Measurements from ENCODE around the gene MAZ.

MAZ gene

GRCh38 chr16:29857133-29857760, 50.9 kb downstream of the MAZ start:
- no peak for DNase-seq (ENCODE audit: low read depth in 2 of 2)

- DNase-seq (ENCODE audit: low read depth in 2 of 2): no peak
Observed at GRCh38 chr16:29858149-29858849, 52.0 kb downstream of the MAZ start.

DNA sequence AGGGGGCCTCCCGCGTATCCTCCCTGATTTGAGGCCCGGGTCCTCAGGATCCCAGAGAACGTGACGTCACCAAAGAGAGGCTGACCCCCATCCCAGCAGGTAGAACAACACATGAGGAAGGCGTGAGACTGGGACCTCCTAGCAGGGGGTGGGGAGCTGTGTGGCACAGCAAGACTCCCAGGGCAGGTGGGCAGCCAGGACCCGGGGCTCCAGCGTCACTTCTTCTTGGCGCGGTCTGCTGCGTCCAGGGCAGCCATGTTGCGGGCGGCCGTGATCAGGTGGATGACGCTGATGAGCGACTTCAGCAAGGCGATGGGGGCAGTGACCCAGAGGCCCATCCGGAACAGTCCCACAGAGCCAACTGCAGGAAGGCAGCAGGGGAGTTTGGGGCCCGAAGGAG, 52.6 kb downstream of the MAZ start:
- no peak for DNase-seq (ENCODE audit: low read depth in 2 of 2)

DNA sequence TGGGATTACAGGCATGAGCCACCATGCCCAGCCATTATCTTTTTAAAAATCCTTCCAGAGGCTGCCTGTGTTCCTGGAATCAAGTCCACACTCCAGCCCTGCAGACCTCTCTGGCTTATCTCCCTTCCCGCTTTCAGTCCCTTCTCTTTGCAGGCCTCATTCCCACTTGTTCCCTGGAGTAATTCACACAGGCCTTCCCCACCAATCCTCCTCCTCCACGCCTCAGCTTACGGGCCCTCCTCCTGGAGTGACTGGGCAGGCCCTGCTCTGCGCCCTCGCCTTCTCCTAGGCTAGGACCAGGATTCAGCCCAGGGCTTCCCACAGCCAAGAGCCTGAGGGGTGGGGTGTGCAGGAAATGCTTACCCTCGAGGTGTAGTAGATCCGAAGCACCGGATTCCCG, 53.9 kb downstream of the MAZ start:
- DNase-seq (ENCODE audit: low read depth in 2 of 2): no peak
